GM18907 (cell line): ENCODE results near the gene MFSD2B.

Experiments used
- ATAC-seq: cut with Tn5 transposase; IDR thresholded peaks from one replicate; pipeline ENCODE4 v1.9.1; 2021; ENCODE audit warnings: mild to moderate bottlenecking, moderate library complexity; ENCODE audit not compliant: unreplicated experiment

Gene MFSD2B

DNA sequence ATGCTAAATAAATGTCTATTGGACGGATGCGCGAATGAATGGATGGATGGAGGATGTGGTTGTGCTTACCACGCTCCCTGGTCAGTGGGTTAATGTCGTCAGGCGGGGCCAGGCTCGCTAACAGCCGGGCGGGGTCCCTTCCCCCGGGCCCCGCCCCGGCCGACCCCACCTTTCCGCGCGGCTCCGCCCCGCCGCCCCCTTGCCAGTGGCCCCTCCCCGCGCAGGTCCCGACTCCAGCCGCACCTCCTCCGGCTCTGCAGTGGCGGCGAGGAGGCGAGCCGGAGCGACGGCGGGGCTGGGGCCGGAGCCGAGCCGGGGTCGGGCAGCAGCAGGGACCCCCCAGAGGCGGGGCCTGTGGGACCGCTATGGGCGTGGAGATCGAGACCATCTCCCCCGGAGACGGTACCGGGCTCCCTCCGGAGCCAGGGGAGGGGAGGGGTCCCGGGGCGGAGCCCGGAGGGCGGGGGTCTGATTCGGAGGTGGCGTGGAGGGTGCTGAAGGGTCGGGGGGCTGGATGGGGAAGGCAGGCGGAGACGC lies 39.7 kb downstream of the MFSD2B start, which contains the start of gene FKBP1B:
Gene FKBP1B, plus strand, starts transcription at position 257 of the 537 bp plus-strand sequence. Its CDS starts 109 bp downstream, at position 366.
- no peak for ATAC-seq

DNA sequence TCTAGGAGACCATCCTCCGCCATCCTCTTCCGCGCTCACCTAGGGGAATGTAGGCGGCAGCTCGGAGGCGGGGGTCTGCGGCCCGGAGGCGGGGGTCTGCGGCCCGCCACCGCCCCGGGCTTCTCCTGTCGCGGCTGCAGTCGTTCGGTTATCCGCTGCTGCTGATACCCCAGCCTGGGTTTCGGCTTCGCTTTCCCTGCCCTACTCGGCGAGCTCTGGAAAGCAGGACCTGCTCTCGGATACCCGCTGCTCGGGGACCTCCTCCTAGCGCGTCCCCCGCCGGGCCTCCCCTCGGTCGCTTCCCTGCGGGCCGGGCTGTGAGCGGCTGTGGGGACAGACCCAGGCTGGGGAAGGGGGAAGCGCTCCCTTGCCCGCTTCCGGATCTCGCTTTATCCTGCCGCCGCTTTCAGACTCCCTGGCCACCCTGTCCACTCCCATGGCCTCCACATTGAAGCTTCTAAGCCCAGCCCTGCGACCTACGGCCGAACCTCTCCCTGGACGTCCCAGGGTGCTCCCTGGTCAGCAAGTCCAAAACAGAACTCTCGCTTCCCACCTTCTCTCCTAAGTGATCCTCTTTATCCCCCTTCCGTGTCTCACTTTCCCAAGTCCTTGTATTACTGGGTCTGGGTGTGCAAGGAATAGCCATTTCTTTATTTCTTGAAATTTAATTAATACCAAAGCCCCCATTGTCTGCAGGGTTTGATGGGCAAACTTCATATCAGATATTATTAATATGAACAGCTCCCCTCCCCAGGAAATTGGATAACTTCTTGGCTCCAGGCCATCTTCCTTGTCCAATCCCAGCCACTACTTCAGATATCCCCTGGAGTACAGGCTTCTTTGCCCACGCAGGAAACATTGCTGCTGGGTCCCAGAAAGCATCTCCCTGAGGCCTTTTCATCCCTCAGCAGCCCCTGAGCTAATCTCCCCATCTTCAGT lies 40.4 kb downstream of the MFSD2B start:
- ATAC-seq: no peak

DNA sequence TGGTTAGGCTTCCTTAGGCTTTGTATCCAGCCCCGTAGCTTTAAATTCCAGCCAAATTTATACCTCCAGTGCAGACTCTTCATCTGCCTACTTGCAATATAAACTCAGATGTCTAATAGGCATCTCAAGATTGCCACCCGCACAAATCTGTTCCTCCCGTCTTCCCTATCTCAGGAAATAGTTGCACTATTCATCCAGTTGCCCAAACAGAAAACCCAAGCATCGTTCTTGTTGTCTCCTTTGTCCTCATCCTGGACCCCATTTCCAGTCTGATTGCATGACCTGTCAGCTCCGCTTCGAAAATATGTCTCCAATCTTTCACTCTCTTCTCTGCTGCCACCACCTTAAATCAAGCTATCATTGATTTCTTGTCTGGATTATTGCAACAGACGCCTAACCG lies 41.9 kb downstream of the MFSD2B start:
- no peak for ATAC-seq

DNA sequence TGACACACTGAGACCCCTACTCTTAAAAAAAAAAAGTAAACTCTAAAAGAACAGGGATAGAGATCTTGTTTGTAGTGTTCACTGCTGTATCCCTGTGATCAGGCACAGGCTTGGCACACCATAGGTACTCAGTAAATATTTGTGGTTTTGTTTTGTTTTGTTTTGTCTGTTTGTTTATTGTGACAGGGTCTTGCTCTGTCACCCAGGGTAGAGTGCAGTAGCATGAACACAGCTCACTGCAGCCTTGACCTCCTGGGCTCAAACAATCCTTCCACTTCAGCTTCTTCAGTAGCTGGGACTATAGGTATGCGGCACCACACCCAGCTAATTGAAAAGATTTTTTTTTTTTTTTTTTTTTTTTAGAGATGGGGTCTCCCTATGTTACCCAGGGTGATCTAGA lies 43.1 kb downstream of the MFSD2B start:
- no peak for ATAC-seq

- no peak for ATAC-seq
Observed at GRCh38 chr2:24054366-24055010, 44.6 kb downstream of the MFSD2B start.

GRCh38 chr2:24055750-24056149 lies 45.9 kb downstream of the MFSD2B start:
- no peak for ATAC-seq

DNA sequence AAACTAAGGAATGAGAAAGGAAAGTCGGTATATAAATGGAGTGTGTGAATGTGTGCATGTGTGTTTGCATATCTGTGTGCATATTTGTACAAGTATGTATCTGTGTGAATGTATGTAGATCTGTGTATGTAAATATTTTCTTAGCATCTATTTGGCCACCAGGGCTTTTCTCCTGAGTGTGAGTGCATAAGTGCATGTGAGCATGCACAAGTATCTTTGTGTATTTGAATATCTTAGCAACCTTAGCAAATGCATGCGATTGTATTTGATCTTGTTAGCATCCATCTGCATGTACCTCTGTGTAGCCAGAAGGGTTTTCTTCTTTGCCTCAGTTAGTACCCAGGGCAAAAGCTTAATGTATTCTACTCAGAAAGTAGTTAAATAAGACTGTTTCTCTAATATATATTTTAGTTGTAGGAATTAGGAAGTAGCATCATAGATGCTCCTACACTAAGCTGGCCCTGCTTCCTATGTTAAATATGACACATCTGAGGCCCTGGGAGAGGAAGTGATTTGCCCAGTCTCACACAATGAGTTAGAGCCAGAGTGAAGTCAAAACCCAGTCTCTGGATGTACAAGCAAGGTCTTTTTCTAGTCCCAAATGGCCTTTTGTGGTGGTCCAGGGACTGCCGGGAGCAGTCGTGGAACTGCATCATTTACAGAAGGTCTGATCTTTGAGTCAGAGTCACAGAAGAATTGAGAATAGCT lies 48.8 kb downstream of the MFSD2B start:
- no peak for ATAC-seq

GRCh38 chr2:24065341-24065740 lies 55.5 kb downstream of the MFSD2B start:
- ATAC-seq: no peak

DNA sequence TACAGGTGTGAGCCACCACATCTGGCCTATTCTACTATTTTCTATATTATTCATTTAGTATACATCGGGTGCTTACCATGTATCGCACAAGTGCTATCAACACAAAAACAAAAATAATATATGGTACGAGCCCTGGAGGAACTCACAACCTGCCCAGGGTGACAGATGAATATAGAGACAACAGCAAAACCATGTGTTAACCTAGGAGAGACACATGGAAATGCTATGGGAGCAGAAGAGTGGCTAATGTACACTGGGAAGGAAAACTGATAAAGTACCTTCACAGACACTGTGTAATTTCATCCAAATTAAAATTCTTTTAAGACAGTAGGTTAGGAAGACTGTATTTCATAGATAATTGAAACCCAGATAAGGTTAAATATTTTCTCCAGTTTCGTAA lies 62.4 kb downstream of the MFSD2B start:
- ATAC-seq: no peak

- ATAC-seq: no peak
Observed at GRCh38 chr2:24073816-24074215, 63.9 kb downstream of the MFSD2B start.

- no peak for ATAC-seq
Observed at GRCh38 chr2:24075259-24075658, 65.4 kb downstream of the MFSD2B start.
